Stimulated activated effector memory CD8-positive, alpha-beta T cell treated with anti-CD3 and anti-CD28 coated beads, Interleukin-12 subunit alpha, Interleukin-12 subunit beta, amount 100 ng/mL, for 72 hours (primary cell): ENCODE results near the gene CFAP54.
A peak's percentile ranks its signal among the peaks of the same experiment; 100 is the strongest.
"Not testable (repeated sequence)": the region's sequence is repeated elsewhere in the genome, so short reads cannot be mapped to it uniquely, and the experiment has no call there.

Experiments
- ATAC-seq: fragments of 150-1000 bp; cut with Tn5 transposase; 2 replicates; pipeline ENCODE4 v1.10.0; 2021
- DNase-seq, 2 donors: peaks; one replicate each; pipeline ENCODE4 v3.0.0; 2021 to 2022; ENCODE audit warnings: low spot score in 2 of 2
- H3K27ac Mint-ChIP-seq: one replicate; pipeline ENCODE4 v1.8.0; 2022; ENCODE audit warnings: mild to moderate bottlenecking, mixed read lengths
- H3K36me3 Mint-ChIP-seq: one replicate; pipeline ENCODE4 v1.8.0; 2022; ENCODE audit warnings: mild to moderate bottlenecking, mixed read lengths
- H3K4me1 Mint-ChIP-seq: one replicate; pipeline ENCODE4 v1.8.0; 2022; ENCODE audit warnings: mixed read lengths
- H3K4me3 Mint-ChIP-seq: one replicate; pipeline ENCODE4 v1.8.0; 2022; ENCODE audit warnings: mild to moderate bottlenecking, mixed read lengths
- H3K9me3 Mint-ChIP-seq: one replicate; pipeline ENCODE4 v1.8.0; 2022; ENCODE audit warnings: mixed read lengths

Gene CFAP54

GRCh38 chr12:96710127-96710745, 220.9 kb downstream of the CFAP54 start:
- DNase-seq (no peak), ATAC-seq (no peak)
- H3K4me1 Mint-ChIP-seq = no peaks in the 10 kb centered on the region
- no peaks in the 10 kb centered on the region for H3K36me3 Mint-ChIP-seq
- H3K27ac Mint-ChIP-seq = no peak overlapping the region
- H3K9me3 Mint-ChIP-seq = no peaks in the 10 kb centered on the region
- no peak overlapping the region for H3K4me3 Mint-ChIP-seq

- Mint-ChIP-seq H3K9me3 (no peaks in the 10 kb centered on the region), H3K4me1 (no peaks in the 10 kb centered on the region), H3K36me3 (no peaks in the 10 kb centered on the region), H3K27ac (no peak overlapping the region), H3K4me3 (no peak overlapping the region)
- ATAC-seq (peak; percentile 39), DNase-seq (no peak)
Measured at GRCh38 chr12:96711364-96711763, 222.0 kb downstream of the CFAP54 start.

GRCh38 chr12:96714199-96714598, 224.8 kb downstream of the CFAP54 start:
- H3K4me3 Mint-ChIP-seq = no peak overlapping the region
- ATAC-seq (no peak), DNase-seq (no peak)
- H3K36me3 Mint-ChIP-seq = no peaks in the 10 kb centered on the region
- H3K4me1 Mint-ChIP-seq = no peaks in the 10 kb centered on the region
- no peak overlapping the region for H3K27ac Mint-ChIP-seq
- H3K9me3 Mint-ChIP-seq = no peaks in the 10 kb centered on the region

GRCh38 chr12:96719660-96720362, 230.4 kb downstream of the CFAP54 start:
- no peaks in the 10 kb centered on the region for H3K4me1 Mint-ChIP-seq
- H3K27ac Mint-ChIP-seq = peak overlapping the region; percentile 87
- ATAC-seq (peak; percentile 82), DNase-seq (no peak)
- peak overlapping the region; percentile 73 for H3K4me3 Mint-ChIP-seq
- H3K9me3 Mint-ChIP-seq = no peaks in the 10 kb centered on the region
- no peaks in the 10 kb centered on the region for H3K36me3 Mint-ChIP-seq

- H3K9me3 Mint-ChIP-seq = no peaks in the 10 kb centered on the region
- H3K27ac Mint-ChIP-seq = peak overlapping the region; percentile 87
- ATAC-seq (peak; percentile 71), DNase-seq (no peak)
- H3K4me3 Mint-ChIP-seq = peak overlapping the region; percentile 73
- H3K4me1 Mint-ChIP-seq = no peaks in the 10 kb centered on the region
- H3K36me3 Mint-ChIP-seq = no peaks in the 10 kb centered on the region
Measured at GRCh38 chr12:96720363-96720705, 231.0 kb downstream of the CFAP54 start.

GRCh38 chr12:96729466-96729865, 240.1 kb downstream of the CFAP54 start:
- H3K36me3 Mint-ChIP-seq, H3K9me3 Mint-ChIP-seq, ATAC-seq, H3K4me1 Mint-ChIP-seq, H3K27ac Mint-ChIP-seq, DNase-seq, H3K4me3 Mint-ChIP-seq: not testable (repeated sequence)

GRCh38 chr12:96729886-96730285, 240.5 kb downstream of the CFAP54 start:
- no peak overlapping the region for H3K4me3 Mint-ChIP-seq
- ATAC-seq (no peak), DNase-seq (no peak)
- H3K36me3 Mint-ChIP-seq = no peaks in the 10 kb centered on the region
- no peaks in the 10 kb centered on the region for H3K9me3 Mint-ChIP-seq
- H3K27ac Mint-ChIP-seq = no peak overlapping the region
- no peaks in the 10 kb centered on the region for H3K4me1 Mint-ChIP-seq

- H3K9me3 Mint-ChIP-seq = no peaks in the 10 kb centered on the region
- ATAC-seq (no peak), DNase-seq (no peak)
- H3K4me3 Mint-ChIP-seq = no peak overlapping the region
- no peak overlapping the region for H3K27ac Mint-ChIP-seq
- H3K4me1 Mint-ChIP-seq = no peaks in the 10 kb centered on the region
- H3K36me3 Mint-ChIP-seq = no peaks in the 10 kb centered on the region
Measured at GRCh38 chr12:96743606-96744005, 254.2 kb downstream of the CFAP54 start.

GRCh38 chr12:96749999-96750398, 260.6 kb downstream of the CFAP54 start:
- H3K4me1 Mint-ChIP-seq = no peaks in the 10 kb centered on the region

GRCh38 chr12:96751626-96752025, 262.2 kb downstream of the CFAP54 start:
- Mint-ChIP-seq H3K36me3 (no peaks in the 10 kb centered on the region), H3K27ac (no peak overlapping the region), H3K9me3 (no peaks in the 10 kb centered on the region), H3K4me1 (no peaks in the 10 kb centered on the region), H3K4me3 (no peak overlapping the region)
- ATAC-seq = no peak
- no peak for DNase-seq

More at GRCh38 chr12:96749999-96750398, 260.6 kb downstream of the CFAP54 start:
- Mint-ChIP-seq H3K27ac (no peak overlapping the region), H3K9me3 (no peaks in the 10 kb centered on the region), H3K4me3 (no peak overlapping the region), H3K36me3 (no peaks in the 10 kb centered on the region)
- DNase-seq = no peak
- ATAC-seq = no peak

GRCh38 chr12:96752211-96752610, 262.8 kb downstream of the CFAP54 start:
- no peak for DNase-seq
- Mint-ChIP-seq H3K27ac (no peak overlapping the region), H3K36me3 (no peaks in the 10 kb centered on the region), H3K4me3 (no peak overlapping the region), H3K4me1 (no peaks in the 10 kb centered on the region), H3K9me3 (no peaks in the 10 kb centered on the region)
- no peak for ATAC-seq

- no peaks in the 10 kb centered on the region for H3K36me3 Mint-ChIP-seq
- ATAC-seq (no peak), DNase-seq (no peak)
- H3K27ac Mint-ChIP-seq = no peak overlapping the region
- H3K4me3 Mint-ChIP-seq = no peak overlapping the region
- no peaks in the 10 kb centered on the region for H3K4me1 Mint-ChIP-seq
- H3K9me3 Mint-ChIP-seq = no peaks in the 10 kb centered on the region
Measured at GRCh38 chr12:96766232-96766631, 276.9 kb downstream of the CFAP54 start.

GRCh38 chr12:96769400-96769799, 280.0 kb downstream of the CFAP54 start:
- Mint-ChIP-seq H3K27ac (no peak overlapping the region), H3K4me3 (no peak overlapping the region), H3K9me3 (no peaks in the 10 kb centered on the region), H3K36me3 (no peaks in the 10 kb centered on the region), H3K4me1 (no peaks in the 10 kb centered on the region)
- DNase-seq = no peak
- no peak for ATAC-seq

GRCh38 chr12:96770219-96771102, 281.1 kb downstream of the CFAP54 start:
- no peak for DNase-seq
- Mint-ChIP-seq H3K36me3 (no peaks in the 10 kb centered on the region), H3K4me3 (no peak overlapping the region), H3K9me3 (no peaks in the 10 kb centered on the region), H3K27ac (no peak overlapping the region), H3K4me1 (no peaks in the 10 kb centered on the region)
- ATAC-seq = peak; percentile 44

GRCh38 chr12:96773031-96773430, 283.7 kb downstream of the CFAP54 start:
- Mint-ChIP-seq H3K4me3 (no peak overlapping the region), H3K9me3 (no peaks in the 10 kb centered on the region), H3K4me1 (no peaks in the 10 kb centered on the region), H3K36me3 (no peaks in the 10 kb centered on the region), H3K27ac (no peak overlapping the region)
- DNase-seq (no peak), ATAC-seq (no peak)
